GM15510 (cell line): ENCODE data around the gene CIB4.

ENCODE experiments used
- POLR2A ChIP-seq: IDR thresholded peaks from 3 replicates; pipeline ENCODE4 v1.6.1; 2011; ENCODE audit warnings: borderline replicate concordance; ENCODE audit not compliant: insufficient read length; ENCODE audit errors: extremely low read depth

Gene CIB4

DNA sequence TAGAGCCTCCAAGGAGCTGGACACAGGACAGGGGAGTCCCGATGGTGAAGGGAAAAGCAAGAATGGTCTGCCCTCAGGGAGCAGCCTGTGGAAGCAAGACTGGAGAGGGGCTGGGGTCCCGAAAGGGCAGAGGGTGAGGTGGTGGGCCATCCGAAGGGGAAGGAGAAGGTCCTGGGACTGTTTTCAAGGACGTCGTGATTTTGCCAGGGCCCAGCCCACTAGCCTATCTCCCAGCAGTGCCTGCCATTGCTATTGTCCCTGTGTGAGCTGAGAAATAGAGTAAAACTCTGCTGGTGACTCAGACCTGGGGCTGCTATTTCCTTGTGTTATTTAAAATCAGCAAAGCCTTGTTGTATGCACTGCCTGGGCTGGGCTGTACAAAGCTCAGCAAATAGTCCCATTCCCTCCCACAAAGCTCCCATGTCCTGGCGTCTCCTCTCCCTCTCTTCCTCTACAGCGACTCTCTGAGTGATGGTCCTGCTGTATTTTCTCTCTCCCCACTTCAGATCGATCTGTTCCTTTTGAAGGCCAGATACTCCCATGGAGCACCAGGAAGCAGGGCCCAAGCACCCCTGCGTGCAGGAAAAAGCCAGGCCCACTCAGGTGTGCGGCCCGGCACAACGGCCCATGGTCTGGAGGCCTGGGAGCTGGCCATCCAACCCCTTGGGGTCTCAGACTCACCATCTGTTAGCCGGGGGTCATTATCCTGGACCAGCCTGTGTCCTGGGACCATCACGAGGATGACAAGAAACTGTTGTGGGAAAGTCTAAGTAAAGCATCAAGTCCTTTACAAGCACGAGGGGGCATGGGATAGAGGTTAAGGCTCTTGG is 98.3 kb downstream of the CIB4 start:
- no peak for TF ChIP-seq POLR2A

- TF ChIP-seq POLR2A: no peak
Observed at GRCh38 chr2:26542194-26542455, 99.0 kb downstream of the CIB4 start.

GRCh38 chr2:26541401-26542193 is 99.6 kb downstream of the CIB4 start:
- no peak for TF ChIP-seq POLR2A

GRCh38 chr2:26540961-26541360 is 100.2 kb downstream of the CIB4 start:
- no peak for TF ChIP-seq POLR2A

DNA sequence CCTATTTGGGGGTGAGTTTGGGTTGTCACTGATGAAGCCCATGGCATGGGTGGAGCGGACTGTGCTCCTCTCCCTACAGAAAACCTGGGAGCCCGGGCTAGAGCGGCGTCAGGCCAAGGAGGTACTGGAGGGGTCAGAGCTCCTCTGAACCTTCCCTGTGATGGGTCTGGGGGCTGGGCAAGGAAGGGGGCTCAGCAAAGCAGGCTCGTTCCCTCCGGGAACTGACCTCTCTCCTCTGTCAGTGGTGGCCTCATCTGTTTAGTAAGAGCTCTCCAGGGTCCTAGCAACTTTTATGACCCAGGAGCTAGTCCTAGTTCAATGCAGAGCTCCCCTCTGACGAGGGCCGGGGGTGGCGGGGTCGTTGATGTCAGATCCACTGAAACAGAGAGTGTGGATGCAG is 100.9 kb downstream of the CIB4 start:
- no peak for TF ChIP-seq POLR2A

DNA sequence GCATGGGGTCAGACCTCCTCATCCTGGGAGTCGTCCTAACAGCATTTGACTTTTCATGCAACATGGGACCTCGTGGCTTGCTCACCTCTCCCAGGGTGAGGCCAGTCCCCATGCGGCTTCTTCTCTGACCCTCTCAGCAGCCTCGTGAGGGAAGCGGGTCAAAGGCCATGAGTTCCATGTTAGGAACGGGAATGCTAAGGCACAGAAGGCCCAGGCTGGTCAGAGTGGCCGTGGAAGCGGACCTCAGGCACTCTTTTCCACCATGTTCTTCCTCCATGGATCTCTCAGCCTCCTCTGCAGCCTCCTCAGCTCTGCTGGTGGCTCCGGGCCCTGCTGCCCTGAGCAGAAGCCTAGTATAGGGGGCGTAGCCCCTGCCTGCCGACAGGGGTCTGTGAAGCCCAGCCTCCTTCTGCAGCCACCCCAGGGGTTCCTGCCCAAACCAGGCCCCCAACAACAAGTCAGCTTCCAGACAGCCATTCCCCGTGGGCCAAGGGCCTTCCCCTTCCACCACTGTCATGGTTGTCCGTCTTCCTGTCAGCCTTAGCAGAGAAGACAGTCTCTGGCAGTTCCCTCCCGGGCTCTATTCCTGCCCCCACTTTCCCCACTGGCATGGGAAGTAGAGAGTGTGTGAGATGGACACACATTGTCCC is 103.2 kb downstream of the CIB4 start:
- TF ChIP-seq POLR2A: no peak

GRCh38 chr2:26537069-26537825 is 103.9 kb downstream of the CIB4 start:
- TF ChIP-seq POLR2A: no peak

GRCh38 chr2:26536371-26537068 is 104.6 kb downstream of the CIB4 start:
- no peak for TF ChIP-seq POLR2A

GRCh38 chr2:26535663-26536275 is 105.4 kb downstream of the CIB4 start:
- TF ChIP-seq POLR2A: no peak

GRCh38 chr2:26534865-26535662 is 106.1 kb downstream of the CIB4 start:
- TF ChIP-seq POLR2A: no peak

- TF ChIP-seq POLR2A: no peak
Observed at GRCh38 chr2:26534098-26534864, 106.9 kb downstream of the CIB4 start.

GRCh38 chr2:26533661-26534060 is 107.5 kb downstream of the CIB4 start:
- no peak for TF ChIP-seq POLR2A
